ACHN (cell line): ENCODE data around the gene TMEM87B.

Experiments used
- DNase-seq: peaks from one replicate; pipeline ENCODE4 v3.0.0-alpha.2; 2015
- in situ Hi-C: cut with HindIII; loops from 2 replicates; pipeline ENCODE4 v1.10.0; 2017; ENCODE audit warnings: low sequenced_read_pairs, low pct_ligation_motif_present, low pct_unique_long_range_greater_than_20kb

The TMEM87B gene

DNA sequence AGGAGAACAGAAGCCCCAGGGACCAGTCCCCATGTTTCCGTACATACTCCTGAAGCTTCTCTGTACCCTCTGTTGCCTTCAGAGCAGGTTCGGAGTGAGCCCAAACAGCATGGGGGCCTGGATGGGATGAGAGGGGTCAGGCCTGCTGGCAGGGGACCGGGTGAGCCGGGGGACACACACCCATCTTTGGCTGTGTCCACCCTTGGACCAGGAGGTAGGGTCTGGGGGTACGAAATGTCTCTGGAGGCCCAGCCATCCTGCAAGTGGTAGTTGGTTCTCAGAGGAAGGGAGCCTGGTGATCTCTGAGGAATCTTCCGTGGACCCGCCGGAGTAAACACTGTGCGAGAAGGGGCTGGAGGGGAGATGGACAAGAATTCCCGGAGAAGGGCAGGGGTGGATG is 98.4 kb downstream of the TMEM87B start:
- no peak for DNase-seq
- in situ Hi-C loops = no loop called here

DNA sequence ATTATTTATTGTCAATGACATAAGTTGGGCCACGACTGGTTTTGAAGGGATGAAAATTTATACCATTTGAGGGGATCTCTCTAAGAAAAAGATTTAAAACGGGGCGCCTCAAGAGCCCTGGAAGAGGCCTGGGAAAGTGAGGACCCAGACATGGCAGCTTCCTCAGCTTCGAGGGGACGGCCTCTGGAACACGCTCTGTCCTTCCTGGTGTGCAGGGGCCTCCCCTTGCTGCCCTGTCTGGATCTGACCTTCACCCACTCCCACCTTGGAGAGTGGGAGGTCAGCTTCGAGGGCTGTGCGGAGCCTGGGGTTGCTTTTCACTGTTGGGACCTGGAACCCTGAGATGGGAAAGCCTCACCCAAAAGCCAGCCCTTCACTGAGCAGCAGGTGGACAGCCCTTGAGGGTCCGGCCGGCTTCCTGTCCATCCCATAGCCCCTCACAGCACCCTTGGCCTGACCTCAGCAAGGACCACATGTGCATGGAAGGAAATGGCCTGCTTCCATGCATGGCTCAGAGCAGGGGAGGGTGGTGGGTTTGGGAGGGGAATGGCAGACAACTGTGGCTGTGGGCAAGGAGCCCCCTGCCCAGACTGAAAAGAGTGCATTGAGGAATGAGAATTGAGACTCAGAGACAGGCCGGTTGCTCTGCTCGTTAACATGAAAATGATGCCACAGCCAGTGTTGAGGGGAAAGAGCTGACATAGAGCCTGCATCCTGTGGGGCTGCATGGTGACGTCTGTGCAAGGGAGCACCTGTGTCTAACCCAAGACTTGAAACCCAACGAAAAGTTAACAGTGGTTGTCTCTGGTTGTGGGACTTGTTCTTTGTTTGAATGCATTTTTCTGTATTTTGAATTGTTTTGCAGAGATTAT is 99.4 kb downstream of the TMEM87B start:
- no peak for DNase-seq
- in situ Hi-C loops = no loop called here

DNA sequence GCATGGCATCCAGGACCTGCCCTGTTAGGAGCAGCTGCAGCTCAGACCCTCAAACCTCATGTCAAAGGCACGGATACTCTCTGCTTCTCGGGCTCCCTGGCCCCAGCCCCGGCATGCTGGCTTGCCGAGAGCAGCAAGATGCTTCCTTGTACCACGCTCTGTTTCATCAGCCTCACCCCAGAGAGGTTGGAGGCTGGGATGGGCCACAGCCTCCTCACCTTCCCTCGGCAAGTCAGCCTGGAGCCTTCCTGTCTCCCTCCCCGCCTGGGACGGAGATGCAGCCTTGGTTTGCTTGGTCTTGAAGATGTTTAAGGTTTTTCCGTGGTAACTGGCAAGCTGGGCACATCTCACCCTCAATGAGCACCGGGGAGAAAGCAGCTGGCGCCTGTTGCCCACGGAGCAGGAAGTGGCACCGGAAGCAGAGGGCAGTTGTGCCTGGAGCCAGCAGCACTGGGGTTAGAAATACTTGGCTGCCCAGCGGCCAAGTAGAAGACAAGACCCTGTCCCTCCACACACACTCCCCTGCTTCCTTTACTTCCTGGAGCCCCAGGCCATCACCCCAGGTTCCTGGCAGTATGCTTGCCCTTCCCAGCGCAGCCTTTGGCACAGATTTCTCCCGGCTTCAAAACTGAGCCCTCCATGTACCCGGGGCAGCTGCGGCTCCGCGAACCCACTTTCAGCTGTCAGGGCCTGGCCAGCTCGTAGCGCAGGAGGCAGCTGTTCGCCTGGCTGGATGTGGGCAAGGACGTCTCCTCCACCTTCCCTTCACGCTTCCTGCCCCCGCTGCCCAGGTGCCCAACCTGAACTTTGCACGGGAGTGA is 100.5 kb downstream of the TMEM87B start:
- DNase-seq = no peak
- in situ Hi-C loops = no loop called here

DNA sequence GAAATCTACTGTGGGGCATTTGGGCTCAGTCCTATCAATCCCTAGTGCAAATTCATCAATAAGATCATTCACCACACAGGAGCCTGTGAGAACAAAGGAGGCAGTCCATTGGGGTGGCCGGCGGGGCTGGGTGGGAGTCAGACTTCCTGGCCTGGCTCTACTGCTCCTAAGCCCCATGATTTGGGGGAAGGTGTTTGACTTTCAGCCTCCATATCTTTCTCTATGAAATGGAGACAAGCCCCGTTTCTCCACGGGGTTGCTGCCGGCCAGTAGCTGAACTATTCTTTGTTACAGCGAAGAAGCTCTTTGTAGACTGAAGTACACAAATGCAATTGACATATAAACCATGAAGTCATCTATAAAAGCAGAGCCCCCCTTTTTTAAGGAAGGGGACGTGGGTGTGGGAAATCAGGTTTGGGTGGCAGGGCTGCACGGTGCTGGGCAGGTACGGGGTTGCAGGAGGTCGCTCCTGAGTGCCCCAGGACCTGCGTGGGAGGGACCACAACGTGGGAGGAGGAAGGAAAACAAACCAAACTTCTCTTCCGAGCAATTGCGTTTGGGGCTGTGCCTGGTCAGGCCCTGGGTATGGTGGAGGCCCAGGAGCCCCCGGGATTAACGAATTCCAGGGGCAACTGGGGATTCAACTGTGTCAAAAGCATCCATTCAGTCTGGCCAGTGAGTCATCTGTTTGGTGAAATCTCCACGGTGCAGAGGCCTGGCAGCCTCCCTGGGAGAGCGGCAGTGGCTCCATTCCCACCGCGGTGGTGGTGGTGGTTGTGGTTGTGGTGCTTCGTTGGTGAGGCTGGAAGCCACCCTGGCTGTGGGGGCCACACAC is 101.3 kb downstream of the TMEM87B start:
- DNase-seq = no peak
- in situ Hi-C loops = no loop called here

DNA sequence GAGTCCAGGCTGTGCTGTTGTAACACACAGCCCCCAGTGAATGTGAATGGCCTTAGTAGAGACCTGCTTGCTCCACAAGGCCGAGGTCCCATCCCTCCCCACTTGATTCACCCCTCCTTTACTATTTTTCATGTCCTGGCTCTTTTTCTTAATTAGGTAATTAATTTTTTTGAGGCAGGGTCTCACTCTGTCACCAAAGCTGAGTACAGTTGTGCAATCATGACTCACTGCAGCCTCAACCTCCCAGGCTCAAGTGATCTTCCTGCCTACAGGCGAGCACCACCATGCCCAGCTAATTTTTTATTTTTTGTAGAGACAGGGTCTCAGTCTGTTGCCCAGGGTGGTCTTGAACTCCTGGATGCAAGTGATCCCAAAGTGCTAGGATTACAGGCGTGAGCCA is 102.4 kb downstream of the TMEM87B start:
- DNase-seq = no peak
- in situ Hi-C loops = no loop called here

DNA sequence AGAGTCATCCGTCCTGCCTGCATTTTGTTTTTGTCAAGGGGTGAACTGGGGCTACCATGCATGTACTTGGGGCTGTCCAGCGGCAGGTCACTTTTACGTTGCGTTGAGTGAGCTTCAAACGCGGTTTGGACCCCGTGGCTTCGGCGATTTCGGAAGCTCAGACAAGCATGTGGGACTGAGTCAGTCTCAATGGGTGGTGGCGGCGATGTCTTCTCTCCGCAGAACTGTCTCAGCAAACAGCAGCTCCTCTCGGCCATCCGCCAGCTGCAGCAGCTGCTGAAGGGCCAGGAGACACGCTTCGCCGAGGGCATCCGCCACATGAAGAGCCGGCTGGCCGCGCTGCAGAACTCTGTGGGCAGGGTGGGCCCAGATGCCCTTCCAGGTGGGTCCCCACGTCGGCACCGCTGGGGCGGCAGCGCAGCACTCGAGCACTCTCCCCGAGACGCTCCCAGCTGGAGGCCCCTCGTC is 104.4 kb downstream of the TMEM87B start:
- in situ Hi-C loops = no loop called here
- DNase-seq = no peak

DNA sequence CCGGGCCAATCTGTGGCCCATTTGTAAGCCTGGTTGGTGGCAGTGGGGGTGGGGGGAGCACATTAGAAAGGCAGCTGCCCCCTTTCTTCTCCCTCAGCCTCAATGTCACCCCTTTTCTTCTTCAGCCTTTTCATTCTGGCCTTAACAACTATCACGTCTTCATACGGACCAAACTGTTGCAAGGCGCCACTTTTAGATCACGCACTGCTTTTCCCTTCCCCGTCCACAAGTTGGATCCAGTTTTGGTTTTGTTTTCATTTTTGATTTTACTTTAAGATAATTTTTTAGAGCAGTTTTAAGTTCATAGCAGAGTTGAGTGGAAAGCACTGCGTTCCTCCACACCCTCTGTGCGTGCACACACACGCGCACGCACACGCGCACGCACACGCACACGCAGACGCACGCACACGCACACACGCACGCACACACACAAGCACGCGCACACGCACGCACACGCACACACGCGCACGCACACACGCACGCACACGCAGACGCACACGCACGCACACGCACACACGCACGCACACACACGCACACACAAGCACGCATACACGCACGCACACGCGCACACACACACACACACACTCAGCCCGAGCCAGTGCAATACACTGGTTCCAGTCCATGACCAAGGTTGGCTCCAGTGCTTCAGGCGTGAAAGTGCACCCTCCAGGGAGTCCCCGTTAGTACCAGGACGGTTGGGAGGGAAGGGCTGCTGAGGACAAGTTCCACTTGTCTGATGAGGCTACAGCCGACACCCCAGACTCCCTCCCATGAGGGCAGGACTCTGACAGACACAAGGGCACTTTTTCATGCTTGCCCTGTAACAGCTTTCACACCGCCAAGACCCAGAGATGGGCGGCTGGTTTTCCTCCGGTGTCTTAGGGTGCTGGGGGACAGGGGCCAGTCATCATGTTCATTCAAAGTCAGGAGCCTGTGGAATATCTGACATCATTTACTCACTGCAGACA is 105.5 kb downstream of the TMEM87B start:
- DNase-seq = no peak
- in situ Hi-C loops = no loop called here

DNA sequence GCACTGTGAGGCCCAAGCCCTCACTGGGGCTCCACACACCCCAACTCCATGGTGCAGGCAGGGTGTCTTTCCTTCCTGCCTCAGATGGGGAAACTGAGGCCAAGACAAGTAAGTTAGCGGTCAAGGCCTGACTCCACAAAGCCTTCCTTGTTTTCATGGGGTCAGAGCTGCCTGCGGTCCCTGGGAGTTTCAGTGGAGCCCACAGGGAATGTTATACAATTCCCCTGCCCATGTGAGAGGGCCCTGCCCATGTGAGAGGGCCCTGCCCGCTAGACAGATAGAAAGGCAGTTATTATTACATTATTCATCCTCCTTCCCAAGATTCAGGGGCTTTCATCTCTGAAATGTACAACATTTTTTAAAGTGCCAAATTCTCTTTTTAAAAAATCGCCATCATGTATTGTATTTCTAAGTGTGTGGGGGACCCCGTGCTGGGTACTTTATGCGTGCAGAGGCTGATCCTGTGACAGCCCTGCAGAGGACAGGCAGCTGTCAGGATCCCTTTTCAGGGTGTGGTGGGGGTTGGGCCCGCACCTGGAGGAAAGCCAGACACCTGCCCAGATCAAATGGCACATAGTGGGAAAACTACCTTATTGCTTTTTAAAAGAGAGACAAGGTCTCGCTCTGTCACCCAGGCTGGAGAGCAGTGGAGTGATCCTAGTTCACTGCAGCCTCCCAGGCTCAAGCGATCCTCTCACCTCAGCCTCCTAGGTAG is 106.5 kb downstream of the TMEM87B start:
- in situ Hi-C loops = no loop called here
- DNase-seq = no peak

DNA sequence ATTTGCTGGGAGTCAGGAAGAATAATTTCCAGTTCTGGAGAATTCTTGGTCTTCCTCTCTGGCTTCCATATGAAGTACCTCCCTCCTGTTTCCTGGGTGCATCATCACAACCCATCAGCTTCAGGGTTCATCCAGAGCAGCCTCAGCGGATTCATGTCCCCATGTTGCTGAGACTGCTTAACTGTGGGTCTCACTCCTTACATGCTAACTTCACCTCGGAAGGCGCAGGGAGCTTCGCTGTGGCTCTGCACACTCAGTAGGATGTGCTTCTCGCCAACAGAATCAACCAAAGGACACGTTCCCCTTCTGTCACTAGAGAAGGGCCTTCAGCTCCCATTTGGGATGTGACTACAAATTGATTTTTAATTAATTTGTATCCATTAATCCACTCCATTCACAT is 107.3 kb downstream of the TMEM87B start:
- DNase-seq = no peak
- in situ Hi-C loops = no loop called here

DNA sequence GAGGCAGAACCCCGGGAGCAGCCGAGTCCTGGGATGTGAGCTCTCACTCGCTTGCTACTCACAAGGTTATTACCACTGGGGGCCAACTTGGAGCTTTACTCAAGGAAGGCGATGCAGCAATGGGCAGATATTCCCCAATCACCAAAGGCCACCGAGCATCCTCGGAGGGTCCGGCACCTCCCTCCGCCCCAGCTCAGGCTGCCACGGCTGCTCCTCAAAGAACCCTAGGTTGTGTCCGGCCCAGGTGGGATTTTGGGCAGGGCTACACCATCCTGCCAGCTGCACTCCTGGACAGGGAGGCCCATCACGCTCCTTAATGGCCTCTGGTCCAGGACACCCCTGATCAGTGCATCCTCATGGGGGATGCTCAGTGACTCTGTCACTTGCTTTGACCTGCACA is 107.9 kb downstream of the TMEM87B start:
- in situ Hi-C loops = no loop called here
- DNase-seq = no peak

DNA sequence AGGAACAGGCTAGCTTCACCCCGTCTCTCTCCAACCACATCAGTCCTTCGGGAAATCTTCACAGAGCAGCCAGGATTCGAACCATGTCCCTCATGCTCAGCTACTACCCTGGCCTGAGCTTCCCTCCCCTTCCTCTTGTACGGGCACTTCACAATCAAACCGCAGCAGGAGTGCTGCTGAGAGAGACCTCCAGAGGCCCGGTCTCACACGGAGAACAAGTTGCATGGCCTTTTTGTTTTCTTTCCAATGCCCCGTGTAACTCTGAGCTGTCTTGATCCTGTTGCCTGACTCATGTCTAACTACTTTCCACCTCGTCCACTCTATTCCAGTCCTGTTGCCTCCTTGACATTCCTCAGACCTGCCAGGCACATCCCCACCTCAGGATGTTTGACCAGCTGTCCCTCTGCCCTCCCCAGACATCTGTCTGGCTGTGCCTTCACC is 108.5 kb downstream of the TMEM87B start:
- DNase-seq = no peak
- in situ Hi-C loops = no loop called here

DNA sequence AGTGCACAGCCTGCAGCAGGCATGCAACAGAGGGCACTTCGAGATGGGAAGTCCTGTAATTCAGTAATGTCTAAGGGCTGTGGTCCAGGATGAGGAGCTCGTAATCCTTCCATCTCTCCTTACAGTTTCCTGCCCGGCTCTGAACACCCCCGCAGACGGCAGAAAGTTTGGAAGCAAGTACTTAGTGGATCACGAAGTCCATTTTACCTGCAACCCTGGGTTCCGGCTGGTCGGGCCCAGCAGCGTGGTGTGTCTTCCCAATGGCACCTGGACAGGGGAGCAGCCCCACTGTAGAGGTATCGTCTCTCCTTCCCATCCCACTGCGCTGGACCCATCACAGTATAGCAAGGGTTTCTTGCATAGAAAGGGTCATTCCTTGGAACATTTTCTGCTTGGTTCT is 109.8 kb downstream of the TMEM87B start:
- in situ Hi-C loops = no loop called here
- no peak for DNase-seq

DNA sequence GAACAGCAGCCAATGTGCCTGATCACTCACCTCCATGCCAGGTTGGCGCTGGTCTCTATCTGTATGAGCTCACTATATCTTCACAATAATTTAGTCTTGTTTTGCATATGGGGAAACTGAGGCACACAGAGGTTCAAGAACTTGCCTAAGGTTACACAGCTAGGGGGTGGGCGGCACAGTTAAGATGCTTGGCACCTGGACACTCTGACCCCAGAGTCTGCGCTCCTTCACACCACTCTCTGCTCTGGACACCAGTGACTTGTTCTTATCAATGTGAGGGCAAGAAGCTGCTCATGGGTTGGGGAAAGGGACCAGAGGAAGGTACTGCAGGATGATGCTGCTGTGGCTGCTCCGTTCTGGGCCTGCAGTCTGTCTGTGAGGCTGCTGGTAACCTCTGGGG is 110.2 kb downstream of the TMEM87B start:
- no peak for DNase-seq
- in situ Hi-C loops = no loop called here

DNA sequence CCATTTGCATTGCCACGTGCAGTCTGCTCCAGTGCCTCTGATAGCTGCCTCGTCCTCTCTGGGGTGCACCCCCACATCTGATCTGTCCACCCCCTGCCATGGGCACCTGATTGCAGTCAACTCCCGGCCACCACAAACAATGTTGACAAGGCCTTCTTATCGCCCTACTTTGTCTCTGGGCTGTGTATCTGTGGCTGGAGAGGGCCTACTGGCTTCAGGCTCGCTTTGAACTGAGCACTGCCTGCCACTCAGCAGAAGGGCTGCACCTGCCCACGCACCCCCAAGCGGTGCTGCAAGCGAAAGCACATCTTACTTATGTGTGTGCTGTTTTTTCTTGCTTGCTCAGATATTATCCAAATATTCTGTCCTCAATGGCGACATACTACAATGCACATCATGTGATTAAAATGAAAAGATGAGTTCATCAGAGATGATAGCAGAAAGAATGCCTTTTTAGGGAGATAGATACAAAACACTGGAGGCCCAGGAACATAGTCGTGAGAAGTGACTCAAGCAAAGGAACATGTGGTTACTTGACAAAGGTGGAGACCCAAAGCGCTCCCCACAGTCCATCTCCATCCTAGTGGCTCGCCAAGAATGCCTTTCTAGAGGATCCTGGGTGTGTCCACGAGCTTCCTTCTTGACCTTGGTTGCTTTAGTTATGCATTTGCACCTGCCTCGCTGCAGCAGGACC is 111.9 kb downstream of the TMEM87B start:
- in situ Hi-C loops = no loop called here
- no peak for DNase-seq

DNA sequence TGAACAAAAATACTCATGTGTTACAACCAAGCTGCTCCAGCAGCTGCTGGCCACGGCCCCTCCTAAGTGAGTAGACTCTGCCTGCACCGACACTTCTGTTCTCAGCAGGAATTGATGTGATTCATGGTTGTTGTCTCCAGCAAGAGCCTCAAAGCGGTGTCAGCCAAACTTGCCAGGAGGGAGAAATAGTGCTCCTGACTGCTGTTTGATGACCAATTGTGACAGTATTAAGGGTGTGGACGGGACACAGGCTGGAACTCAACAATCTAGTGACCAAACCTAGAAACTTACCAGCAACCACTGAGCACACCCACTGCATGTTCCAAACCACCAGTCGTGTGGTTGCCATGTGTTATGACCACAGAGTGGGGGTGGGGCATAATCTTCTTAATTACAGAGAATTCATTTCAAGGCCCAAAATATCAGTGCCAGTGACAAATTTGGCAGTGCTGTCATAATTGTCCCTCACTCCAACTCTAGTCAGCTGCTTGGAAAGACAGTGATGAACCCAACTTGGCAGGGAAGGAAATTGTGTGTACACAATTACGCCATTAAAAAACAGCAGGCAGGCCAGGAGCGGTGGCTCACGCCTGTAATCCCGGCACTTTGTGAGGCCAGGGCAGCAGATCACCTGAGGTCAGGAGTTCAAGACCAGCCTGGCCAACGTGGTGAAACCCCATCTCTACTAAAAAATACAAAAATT is 113.5 kb downstream of the TMEM87B start:
- no peak for DNase-seq
- in situ Hi-C loops = no loop called here
